HS-27A (cell line): Measurements from ENCODE around the gene ZFP64.
"Not testable (repeated sequence)": the region's sequence is repeated elsewhere in the genome, so short reads cannot be mapped to it uniquely, and the experiment has no call there.

Experiments used
- DNase-seq: peaks from one replicate; pipeline ENCODE4 v3.0.0-alpha.2; 2012; ENCODE audit warnings: low read depth, missing footprints

Gene ZFP64

GRCh38 chr20:52191132-52191915, at the start of gene ZFP64:
Gene ZFP64, minus strand, starts transcription at chr20:52191779. Its CDS starts 143 bp downstream, at chr20:52191636.
- DNase-seq: peak; percentile 66

GRCh38 chr20:52240802-52241201, 49.2 kb upstream of the ZFP64 start:
- no peak for DNase-seq

GRCh38 chr20:52239102-52239501, 47.5 kb upstream of the ZFP64 start:
- DNase-seq: no peak

- DNase-seq: no peak
Measured at GRCh38 chr20:52236292-52236691, 44.7 kb upstream of the ZFP64 start.

- no peak for DNase-seq
Measured at GRCh38 chr20:52235129-52235528, 43.5 kb upstream of the ZFP64 start.

GRCh38 chr20:52234302-52235045, 42.9 kb upstream of the ZFP64 start:
- DNase-seq: no peak

- no peak for DNase-seq
Measured at GRCh38 chr20:52231230-52231746, 39.7 kb upstream of the ZFP64 start.

GRCh38 chr20:52230409-52230808, 38.8 kb upstream of the ZFP64 start:
- DNase-seq: peak; percentile 15

- not testable (repeated sequence) for DNase-seq
Measured at GRCh38 chr20:52229346-52229745, 37.8 kb upstream of the ZFP64 start.

- DNase-seq: no peak
Measured at GRCh38 chr20:52226370-52226769, 34.8 kb upstream of the ZFP64 start.

- no peak for DNase-seq
Measured at GRCh38 chr20:52224920-52225319, 33.3 kb upstream of the ZFP64 start.

- DNase-seq: not testable (repeated sequence)
Measured at GRCh38 chr20:52221362-52221761, 29.8 kb upstream of the ZFP64 start.

GRCh38 chr20:52220891-52221290, 29.3 kb upstream of the ZFP64 start:
- not testable (repeated sequence) for DNase-seq

GRCh38 chr20:52219441-52219840, 27.9 kb upstream of the ZFP64 start:
- no peak for DNase-seq

- DNase-seq: no peak
Measured at GRCh38 chr20:52217689-52218395, 26.3 kb upstream of the ZFP64 start.

- DNase-seq: no peak
Measured at GRCh38 chr20:52213995-52214394, 22.4 kb upstream of the ZFP64 start.

- no peak for DNase-seq
Measured at GRCh38 chr20:52212943-52213342, 21.4 kb upstream of the ZFP64 start.

- DNase-seq: no peak
Measured at GRCh38 chr20:52210037-52210990, 18.7 kb upstream of the ZFP64 start.

- DNase-seq: no peak
Measured at GRCh38 chr20:52209154-52209571, 17.6 kb upstream of the ZFP64 start.

GRCh38 chr20:52207020-52207810, 15.6 kb upstream of the ZFP64 start:
- DNase-seq: no peak
